ENCODE data around the gene PTPRG.

Gene PTPRG

DNA sequence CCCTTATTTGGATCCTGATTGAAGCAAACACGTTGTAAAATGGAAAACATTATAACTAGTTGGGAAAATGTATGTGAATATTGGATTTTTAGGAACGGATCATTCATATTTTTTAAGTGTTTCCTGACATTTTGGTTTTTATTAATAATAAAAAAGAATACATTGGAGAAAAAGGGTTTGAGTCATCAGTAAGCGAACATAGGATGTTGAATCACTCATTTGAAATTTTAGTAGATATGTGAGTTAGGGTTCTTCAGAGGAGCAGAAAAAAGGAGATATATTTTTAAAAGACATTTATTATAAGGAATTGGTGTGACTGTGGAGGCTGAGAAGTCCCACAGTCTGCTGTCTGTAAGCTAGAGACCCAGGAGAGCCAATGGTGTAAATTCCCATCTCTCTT, 258.5 kb downstream of the PTPRG start:
- Histone ChIP-seq H4K20me1 (ENCODE audit: control insufficient read depth, insufficient read depth, low read depth, low read length) (no peaks in the 10 kb centered on the region), H3K4me1 (ENCODE audit: control insufficient read depth, low read length) (no peaks in the 10 kb centered on the region), H3K4me2 (ENCODE audit: low read length) (no peak overlapping the region), H3K4me3 (ENCODE audit: low read length) (no peak overlapping the region), H3K27me3 (ENCODE audit: control insufficient read depth, low read length) (peaks cover 5% of the 10 kb centered on the region; the same call in 1 of the 2 replicates), H3K79me2 (ENCODE audit: control insufficient read depth, low read length) (no peaks in the 10 kb centered on the region), H3F3A (ENCODE audit: control insufficient read depth, insufficient read depth) (no peaks in the 10 kb centered on the region), H3K9me2 (replicated peaks; ENCODE audit: control insufficient read depth, low read length) (no peaks in the 10 kb centered on the region), H3K27ac (ENCODE audit: low read depth, low read length) (no peak overlapping the region), H3K36me3 (ENCODE audit: control insufficient read depth, low read length) (no peaks in the 10 kb centered on the region), H3K9me3 (ENCODE audit: control insufficient read depth, insufficient read depth, low read length) (no peaks in the 10 kb centered on the region)
- TF ChIP-seq, protein P1, sequence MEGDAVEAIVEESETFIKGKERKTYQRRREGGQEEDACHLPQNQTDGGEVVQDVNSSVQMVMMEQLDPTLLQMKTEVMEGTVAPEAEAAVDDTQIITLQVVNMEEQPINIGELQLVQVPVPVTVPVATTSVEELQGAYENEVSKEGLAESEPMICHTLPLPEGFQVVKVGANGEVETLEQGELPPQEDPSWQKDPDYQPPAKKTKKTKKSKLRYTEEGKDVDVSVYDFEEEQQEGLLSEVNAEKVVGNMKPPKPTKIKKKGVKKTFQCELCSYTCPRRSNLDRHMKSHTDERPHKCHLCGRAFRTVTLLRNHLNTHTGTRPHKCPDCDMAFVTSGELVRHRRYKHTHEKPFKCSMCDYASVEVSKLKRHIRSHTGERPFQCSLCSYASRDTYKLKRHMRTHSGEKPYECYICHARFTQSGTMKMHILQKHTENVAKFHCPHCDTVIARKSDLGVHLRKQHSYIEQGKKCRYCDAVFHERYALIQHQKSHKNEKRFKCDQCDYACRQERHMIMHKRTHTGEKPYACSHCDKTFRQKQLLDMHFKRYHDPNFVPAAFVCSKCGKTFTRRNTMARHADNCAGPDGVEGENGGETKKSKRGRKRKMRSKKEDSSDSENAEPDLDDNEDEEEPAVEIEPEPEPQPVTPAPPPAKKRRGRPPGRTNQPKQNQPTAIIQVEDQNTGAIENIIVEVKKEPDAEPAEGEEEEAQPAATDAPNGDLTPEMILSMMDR (IDR thresholded peaks at IDR 0.05; ENCODE audit: low read depth, low read length, poor library complexity, severe bottlenecking), result no peak
- TF ChIP-seq EZH2phosphoT487 (IDR thresholded peaks at IDR 0.05; ENCODE audit: borderline replicate concordance, low read length), result no peak

DNA sequence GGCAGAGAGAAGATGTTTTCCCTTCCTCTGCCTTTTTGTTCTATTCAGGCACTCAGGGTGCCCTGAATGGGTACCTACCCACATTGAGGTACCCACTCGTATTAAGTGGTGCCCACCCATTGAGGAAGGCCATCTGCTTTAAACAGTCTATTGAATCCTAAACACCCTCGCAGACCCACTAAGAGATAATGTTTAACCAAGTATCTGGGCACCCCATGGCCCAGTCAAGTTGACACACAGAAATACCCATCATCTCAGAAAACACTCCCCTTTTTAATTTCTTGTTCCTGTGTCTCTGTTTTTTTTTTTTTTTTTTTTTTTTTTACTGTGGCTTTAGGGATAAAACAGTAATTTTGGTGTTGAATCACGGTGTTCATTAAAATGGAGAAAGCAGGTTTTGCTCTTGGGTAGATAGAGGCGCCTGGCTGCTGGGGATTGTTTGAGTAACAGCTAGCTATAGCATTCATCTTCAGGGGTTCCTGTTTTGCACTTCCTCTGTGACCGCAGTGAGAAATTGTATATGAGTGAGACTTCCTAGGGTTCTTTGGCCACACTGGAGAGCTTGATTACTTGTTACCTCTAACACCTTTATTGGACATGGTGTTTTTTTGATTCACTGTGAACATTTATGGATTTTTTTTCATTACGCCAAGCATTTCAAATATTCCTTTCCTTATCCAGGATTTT, 259.1 kb downstream of the PTPRG start:
- Histone ChIP-seq H3K4me2 (ENCODE audit: low read length) (no peak overlapping the region), H3K4me1 (ENCODE audit: control insufficient read depth, low read length) (no peaks in the 10 kb centered on the region), H3K27ac (ENCODE audit: low read depth, low read length) (no peak overlapping the region), H3K4me3 (ENCODE audit: low read length) (no peak overlapping the region), H3K36me3 (ENCODE audit: control insufficient read depth, low read length) (no peaks in the 10 kb centered on the region), H4K20me1 (ENCODE audit: control insufficient read depth, insufficient read depth, low read depth, low read length) (no peaks in the 10 kb centered on the region), H3K9me3 (ENCODE audit: control insufficient read depth, insufficient read depth, low read length) (no peaks in the 10 kb centered on the region), H3K9me2 (replicated peaks; ENCODE audit: control insufficient read depth, low read length) (no peaks in the 10 kb centered on the region), H3F3A (ENCODE audit: control insufficient read depth, insufficient read depth) (no peaks in the 10 kb centered on the region), H3K27me3 (ENCODE audit: control insufficient read depth, low read length) (peaks cover 5% of the 10 kb centered on the region; the same call in 1 of the 2 replicates), H3K79me2 (ENCODE audit: control insufficient read depth, low read length) (no peaks in the 10 kb centered on the region)
- TF ChIP-seq, protein P1 (IDR thresholded peaks at IDR 0.05; ENCODE audit: low read depth, low read length, poor library complexity, severe bottlenecking), result no peak
- no peak for TF ChIP-seq EZH2phosphoT487 (IDR thresholded peaks at IDR 0.05; ENCODE audit: borderline replicate concordance, low read length)

DNA sequence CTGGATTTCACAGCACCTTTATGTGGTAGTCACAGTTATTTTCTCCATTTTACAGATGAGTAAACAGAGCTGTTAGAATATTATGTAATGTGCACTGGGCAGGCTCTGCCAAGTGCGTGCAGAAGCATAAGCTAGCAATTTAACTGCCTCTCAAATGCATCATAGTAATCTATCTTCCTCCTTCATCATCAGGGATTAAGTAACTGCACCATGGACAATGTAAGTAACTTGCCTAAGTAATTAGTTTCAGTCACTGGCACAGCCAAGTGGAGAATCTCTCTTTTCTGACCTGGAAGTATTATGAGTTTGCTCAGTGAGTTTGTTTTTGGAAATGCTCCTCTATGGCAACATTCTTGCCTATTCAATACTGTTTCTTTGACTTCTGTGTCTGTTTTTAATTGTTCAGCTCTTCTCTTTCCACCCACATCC, 260.5 kb downstream of the PTPRG start:
- Histone ChIP-seq H3K9me2 (replicated peaks; ENCODE audit: control insufficient read depth, low read length) (no peaks in the 10 kb centered on the region), H3K4me3 (ENCODE audit: low read length) (no peak overlapping the region), H3F3A (ENCODE audit: control insufficient read depth, insufficient read depth) (no peaks in the 10 kb centered on the region), H3K9me3 (ENCODE audit: control insufficient read depth, insufficient read depth, low read length) (no peaks in the 10 kb centered on the region), H4K20me1 (ENCODE audit: control insufficient read depth, insufficient read depth, low read depth, low read length) (no peaks in the 10 kb centered on the region), H3K79me2 (ENCODE audit: control insufficient read depth, low read length) (no peaks in the 10 kb centered on the region), H3K4me1 (ENCODE audit: control insufficient read depth, low read length) (no peaks in the 10 kb centered on the region), H3K4me2 (ENCODE audit: low read length) (no peak overlapping the region), H3K27ac (ENCODE audit: low read depth, low read length) (no peak overlapping the region), H3K27me3 (ENCODE audit: control insufficient read depth, low read length) (peaks cover 5% of the 10 kb centered on the region; the same call in 1 of the 2 replicates), H3K36me3 (ENCODE audit: control insufficient read depth, low read length) (no peaks in the 10 kb centered on the region)
- TF ChIP-seq, protein P1 (IDR thresholded peaks at IDR 0.05; ENCODE audit: low read depth, low read length, poor library complexity, severe bottlenecking), result no peak
- no peak for TF ChIP-seq EZH2phosphoT487 (IDR thresholded peaks at IDR 0.05; ENCODE audit: borderline replicate concordance, low read length)

All from DOHH2 (cell line).